ENCODE results near the gene FAIM. TPM values are rescaled to one million over a fixed set of nuclear protein-coding genes. Genes with fewer than 3 reads are reported as not detected.

Gene FAIM
- total RNA-seq, 4 donors from 2014 or later = 4.1 to 19.3 (median 7.0) TPM

GRCh38 chr3:138646008-138646407 lies 37.4 kb downstream of the FAIM start:
- H3K27ac ChIP-seq = no peak overlapping the region
- in situ Hi-C loops (cut with MboI; ENCODE audit: low pct_ligation_motif_present in 1 of 4, low pct_unique_long_range_greater_than_20kb in 1 of 4, low sequenced_read_pairs in 3 of 4) (no loop called here), intact Hi-C loops (cut with DNase I; ENCODE audit: low total_unique reads) (no loop called here)
- no peaks in the 10 kb centered on the region for H3K4me1 ChIP-seq
- peaks cover 32 to 41% of the 10 kb centered on the region in 2 donors for H3K9me3 ChIP-seq
- no peak for DNase-seq
- peaks cover 0 to 23% (median 10%) of the 10 kb centered on the region in 4 donors for H3K36me3 ChIP-seq
- H3K27me3 ChIP-seq = no peaks in the 10 kb centered on the region
- H3K4me3 ChIP-seq = no peak overlapping the region
- TF ChIP-seq POLR2AphosphoS5 (IDR thresholded peaks at IDR 0.05) = no peak
- no peak for TF ChIP-seq POLR2A (IDR thresholded peaks at IDR 0.05)
- TF ChIP-seq EP300 (IDR thresholded peaks at IDR 0.05; ENCODE audit: low read depth) = no peak
- TF ChIP-seq CTCF (IDR thresholded peaks at IDR 0.05) = no peak

- Histone ChIP-seq H3K27ac (no peak overlapping the region), H3K4me1 (no peaks in the 10 kb centered on the region), H3K9me3 (peaks cover 32 to 41% of the 10 kb centered on the region in 2 donors), H3K36me3 (peaks cover 0 to 28% (median 10%) of the 10 kb centered on the region in 4 donors), H3K4me3 (no peak overlapping the region), H3K27me3 (no peaks in the 10 kb centered on the region)
- DNase-seq = no peak
- intact Hi-C loops (cut with DNase I; ENCODE audit: low total_unique reads) = no loop called here
- in situ Hi-C loops (cut with MboI; ENCODE audit: low pct_ligation_motif_present in 1 of 4, low pct_unique_long_range_greater_than_20kb in 1 of 4, low sequenced_read_pairs in 3 of 4) = no loop called here
- TF ChIP-seq CTCF (IDR thresholded peaks at IDR 0.05) (no peak), POLR2AphosphoS5 (IDR thresholded peaks at IDR 0.05) (no peak), EP300 (IDR thresholded peaks at IDR 0.05; ENCODE audit: low read depth) (no peak), POLR2A (IDR thresholded peaks at IDR 0.05) (no peak)
Measured at GRCh38 chr3:138646513-138646912, 37.9 kb downstream of the FAIM start.

- H3K9me3 ChIP-seq = peaks cover 22 to 26% of the 10 kb centered on the region in 2 donors
- whole genome bisulfite sequencing, 2 donors (ENCODE audit: low coverage in 1 of 2) = 95 to 100% methylated on average over 3 to 4 of the region's 5 CpGs
- no peaks in the 10 kb centered on the region for H3K4me1 ChIP-seq
- H3K4me3 ChIP-seq = no peak overlapping the region
- H3K27me3 ChIP-seq = no peaks in the 10 kb centered on the region
- peaks cover 0 to 44% (median 10%) of the 10 kb centered on the region in 4 donors for H3K36me3 ChIP-seq
- intact Hi-C loops (cut with DNase I; ENCODE audit: low total_unique reads) = no loop called here
- H3K27ac ChIP-seq = no peak overlapping the region
- TF ChIP-seq POLR2A (IDR thresholded peaks at IDR 0.05) (no peak), POLR2AphosphoS5 (IDR thresholded peaks at IDR 0.05) (no peak), CTCF (IDR thresholded peaks at IDR 0.05) (no peak), EP300 (IDR thresholded peaks at IDR 0.05; ENCODE audit: low read depth) (no peak)
- in situ Hi-C loops (cut with MboI; ENCODE audit: low pct_ligation_motif_present in 1 of 4, low pct_unique_long_range_greater_than_20kb in 1 of 4, low sequenced_read_pairs in 3 of 4) = no loop called here
- DNase-seq = no peak
Measured at GRCh38 chr3:138649134-138649533, 40.6 kb downstream of the FAIM start.

GRCh38 chr3:138653567-138653966 lies 45.0 kb downstream of the FAIM start:
- intact Hi-C loops (cut with DNase I; ENCODE audit: low total_unique reads) (no loop called here), in situ Hi-C loops (cut with MboI; ENCODE audit: low pct_ligation_motif_present in 1 of 4, low pct_unique_long_range_greater_than_20kb in 1 of 4, low sequenced_read_pairs in 3 of 4) (no loop called here)
- Histone ChIP-seq H3K4me1 (no peaks in the 10 kb centered on the region), H3K27me3 (no peaks in the 10 kb centered on the region), H3K9me3 (no peaks in the 10 kb centered on the region), H3K4me3 (no peak overlapping the region), H3K27ac (no peak overlapping the region), H3K36me3 (peaks cover 0 to 74% (median 18%) of the 10 kb centered on the region in 4 donors)
- no peak for TF ChIP-seq CTCF (IDR thresholded peaks at IDR 0.05)
- TF ChIP-seq EP300 (IDR thresholded peaks at IDR 0.05; ENCODE audit: low read depth) = no peak
- no peak for TF ChIP-seq POLR2AphosphoS5 (IDR thresholded peaks at IDR 0.05)
- TF ChIP-seq POLR2A (IDR thresholded peaks at IDR 0.05) = no peak
- no peak for DNase-seq

Measured in transverse colon (tissue), 4 donors.